K562 (cell line): ENCODE results near the gene SRF. TPM values are rescaled to one million over a fixed set of nuclear protein-coding genes. Genes with fewer than 3 reads are reported as not detected.
A peak's percentile ranks its signal among the peaks of the same experiment; 100 is the strongest.

Experiments
- AFF1 ChIP-seq, 2 experiments: fragments of 450-650 bp; IDR thresholded peaks; 2 replicates each; pipeline ENCODE4 v1.6.1; 2018; ENCODE audit warnings: mild to moderate bottlenecking in 2 of 2, low read depth in 1 of 2; ENCODE audit not compliant: partially characterized antibody in 2 of 2
- AFF4 ChIP-seq: sonication (generic); formaldehyde crosslinking; IDR thresholded peaks from 2 replicates; pipeline ENCODE4 v1.8.0; 2023; ENCODE audit warnings: mild to moderate bottlenecking, missing genetic modification reagents
- BDP1 ChIP-seq: IDR thresholded peaks from 3 replicates; pipeline ENCODE4 v1.6.1; 2011; ENCODE audit not compliant: insufficient read length, insufficient read depth
- E2F8 ChIP-seq: fragments of 450-650 bp; IDR thresholded peaks from 2 replicates; pipeline ENCODE4 v1.7.1; 2018; ENCODE audit warnings: mild to moderate bottlenecking, low read depth; ENCODE audit not compliant: partially characterized antibody
- FOXK2 ChIP-seq, 2 experiments: fragments of 450-650 bp; IDR thresholded peaks in 1 of 2; conservative IDR thresholded peaks in 1 of 2; 2 replicates each; pipeline ENCODE4 v1.6.1; 2016; ENCODE audit warnings: low read depth in 2 of 2, mild to moderate bottlenecking in 1 of 2
- NCOR1 ChIP-seq: fragments of 450-650 bp; IDR thresholded peaks from 2 replicates; pipeline ENCODE4 v1.6.1; 2016; ENCODE audit warnings: mild to moderate bottlenecking, moderate library complexity
- SLC30A9 ChIP-seq: fragments of 250-450 bp; sonication (Bioruptor Pico); IDR thresholded peaks from 2 replicates; pipeline ENCODE4 v1.8.0; 2022; ENCODE audit warnings: mild to moderate bottlenecking, moderate library complexity
- SMAD1 ChIP-seq: fragments of 150-350 bp; IDR thresholded peaks from 2 replicates; pipeline ENCODE4 v1.6.1; 2014; ENCODE audit warnings: low read length, low read depth; ENCODE audit not compliant: partially characterized antibody
- ZBTB12 ChIP-seq: fragments of 250-450 bp; sonication (Bioruptor Pico); IDR thresholded peaks from 2 replicates; pipeline ENCODE4 v1.4.0; 2020
- ZNF384 ChIP-seq: IDR thresholded peaks from 2 replicates; pipeline ENCODE4 v1.6.1; 2012; ENCODE audit warnings: low read depth, low read length, improper control_type of control experiment
- polyA plus RNA-seq, 8 experiments: library from polyadenylated mRNA; depleted of rRNA in 4 of 8; stranded (reverse) in 5 of 8; unstranded in 3 of 8; fragments of >200 nt; fragmentation: Nextera tagmentation in 2 of 8; fragmentation: Illumina TruSeq in 1 of 8; extraction: Ambion mirVana in 2 of 8; extraction: Trizol in 1 of 8; gene quantifications; 2 replicates each; pipeline versions ENCODE4 v1.2.1 to v1.2.3, GENCODE V29; 2011 to 2014; ENCODE audit warnings: inconsistent platforms in 1 of 8, missing spikeins in 1 of 8
- total RNA-seq, 7 experiments: library from RNA; depleted of rRNA in 6 of 7; stranded (reverse); fragments of >200 nt in 6 of 7; fragmentation: Illumina TruSeq in 2 of 7; extraction: Trizol in 2 of 7; gene quantifications; 2 replicates each; pipeline versions ENCODE4 v1.2.1 to v1.2.3, GENCODE V29; 2011 to 2021; ENCODE audit warnings: low replicate concordance in 1 of 7

SRF gene
- total and polyA plus RNA-seq, 9 of the 15 experiments (the other 6 are each of a cell fraction or from before 2014, with no cell fraction given): 2.5 to 37.0 (median 24.6) TPM

GRCh38 chr6:43174263-43175112, 3.4 kb downstream of the SRF start (continued):
- TF ChIP-seq E2F8 (peak; percentile 65), SLC30A9 (CRISPR knock-in tag) (no peak), NCOR1 (no peak), AFF1 (IDR thresholded peaks at IDR 0.05; ENCODE audit: low read depth in 1 of 2, partially characterized antibody in 2 of 2) (peak in 1 of 2 experiments; percentile 32), ZBTB12 (CRISPR knock-in tag) (no peak), AFF4 (CRISPR knock-in tag) (no peak), FOXK2 (conservative IDR thresholded peaks at IDR 0.05 in 1 of 2, IDR thresholded peaks at IDR 0.05 in 1 of 2; ENCODE audit: low read depth in 2 of 2) (peak in 1 of 2 experiments; percentile 45; a peak in 3 of 4 replicates), SMAD1 (peak; percentile 28), BDP1 (no peak), ZNF384 (no peak)
